Muscle of arm (tissue), 12 donors: ENCODE data around the gene CCDC57. TPM values are rescaled to one million over a fixed set of nuclear protein-coding genes. Genes with fewer than 3 reads are reported as not detected.
"Not testable (repeated sequence)": the region's sequence is repeated elsewhere in the genome, so short reads cannot be mapped to it uniquely, and the experiment has no call there.

Experiments
- DNase-seq: peaks from one replicate; pipeline ENCODE4 v3.0.0-alpha.2; 2013
- polyA plus RNA-seq, 12 donors: library from polyadenylated mRNA; unstranded; fragments of 120-200 nt; gene quantifications; one replicate each; pipeline ENCODE4 v1.2.1, GENCODE V29; 2013; ENCODE audit not compliant: insufficient read length in 12 of 12

CCDC57 gene
- polyA plus RNA-seq, 12 donors: 18.1 to 66.0 (median 22.2) TPM; not detected in 1

DNA sequence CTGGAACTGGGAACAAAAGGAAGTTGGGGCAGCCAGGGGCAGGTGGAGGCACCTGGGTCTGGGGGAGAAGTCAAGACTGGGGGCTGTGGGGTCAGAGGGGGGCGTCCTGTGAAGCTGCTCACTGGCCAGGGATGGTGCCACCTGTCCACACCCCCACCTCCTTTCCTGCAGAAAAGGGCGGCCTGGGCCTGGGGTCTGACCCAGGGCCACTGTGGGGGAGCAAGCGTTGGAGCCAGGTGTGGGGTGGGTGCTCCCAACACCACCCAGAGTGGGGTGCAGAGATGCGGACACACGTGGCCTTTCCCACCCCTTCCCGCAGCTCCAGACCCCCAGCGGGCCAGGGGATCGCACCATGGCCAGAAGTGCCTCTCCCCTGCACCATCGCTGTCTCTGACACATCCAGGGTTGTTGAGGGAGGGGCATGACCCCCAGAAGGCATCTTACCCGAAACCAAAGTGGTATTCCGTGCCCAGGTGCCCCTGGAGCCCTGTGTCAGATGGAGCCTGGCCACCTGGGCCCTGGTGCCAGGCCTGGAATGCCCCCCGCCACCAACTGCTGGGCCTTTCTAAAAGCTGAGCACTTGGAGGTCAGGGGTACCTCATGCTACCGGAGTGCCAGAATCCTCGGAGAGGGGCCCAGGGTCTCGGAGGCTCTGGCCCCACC is 13.6 kb upstream of the CCDC57 start:
- no peak for DNase-seq

DNA sequence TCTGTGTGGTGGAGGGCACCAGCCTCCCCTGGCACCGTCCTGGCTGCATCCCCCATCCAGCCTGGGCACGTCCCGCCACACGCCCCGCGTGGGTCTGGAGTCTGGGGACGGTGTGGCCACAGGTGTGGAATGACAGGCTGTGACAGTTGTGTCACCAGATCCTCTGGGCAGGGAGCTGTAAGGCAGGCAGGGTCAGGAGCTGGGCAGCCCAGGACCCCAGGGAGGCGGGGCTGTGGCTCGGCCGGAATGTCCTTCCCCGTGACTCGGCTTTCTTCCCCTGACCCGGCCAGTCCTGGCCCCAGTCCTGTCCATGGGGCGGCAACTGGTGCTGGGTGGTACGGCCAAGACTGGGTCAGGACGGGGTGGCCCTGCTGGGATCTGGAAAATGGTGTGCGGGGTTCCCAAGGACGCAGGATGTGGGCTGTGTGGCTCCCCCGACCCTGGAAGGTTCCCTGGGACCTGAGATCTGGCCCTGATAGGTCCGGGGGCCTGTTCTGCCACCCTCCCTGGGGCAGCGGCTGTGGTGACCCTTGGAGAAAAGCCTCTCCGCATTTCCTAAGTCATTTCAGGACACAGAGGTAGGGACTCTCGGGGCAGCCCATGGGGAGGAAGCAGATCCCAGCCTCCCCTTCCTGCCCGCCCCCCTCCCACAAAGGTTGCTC is 12.9 kb upstream of the CCDC57 start:
- no peak for DNase-seq

DNA sequence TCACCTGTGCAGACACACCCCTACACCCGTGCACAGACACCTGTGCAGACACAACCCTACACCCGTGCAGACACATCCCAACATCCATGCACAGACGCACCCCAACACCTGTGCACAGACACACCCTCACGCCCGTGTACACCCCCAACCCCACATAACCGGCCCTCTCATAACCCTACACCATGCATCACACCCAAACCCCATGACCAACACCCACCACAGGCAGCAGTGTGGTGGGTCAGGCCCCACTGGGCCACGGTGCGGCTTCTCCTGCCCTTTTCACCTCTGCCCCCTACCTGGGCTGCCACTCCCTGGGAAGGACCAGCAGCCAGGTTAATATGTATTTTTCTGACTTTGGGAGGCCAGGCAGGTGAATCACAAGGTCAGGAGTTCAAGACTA is 12.0 kb upstream of the CCDC57 start:
- DNase-seq: no peak

DNA sequence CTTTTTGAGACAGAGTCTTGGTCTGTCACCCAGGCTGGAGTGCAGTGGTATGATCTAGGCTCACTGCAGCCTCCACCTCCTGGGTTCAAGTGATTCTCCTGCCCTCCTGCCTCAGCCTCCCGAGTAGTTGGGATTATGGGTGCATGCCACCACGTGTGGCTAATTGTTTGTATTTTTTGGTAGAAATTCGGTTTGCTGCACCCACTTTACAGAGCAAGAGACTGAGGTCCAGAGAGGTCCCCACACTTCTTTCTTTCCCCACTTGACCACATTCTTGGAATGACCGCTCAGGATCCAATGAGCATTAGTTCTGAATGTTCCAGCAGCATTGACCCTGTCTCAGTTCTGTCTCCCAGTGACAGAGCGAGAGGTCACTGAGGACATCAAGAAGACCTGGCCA is 10.9 kb upstream of the CCDC57 start:
- no peak for DNase-seq

DNA sequence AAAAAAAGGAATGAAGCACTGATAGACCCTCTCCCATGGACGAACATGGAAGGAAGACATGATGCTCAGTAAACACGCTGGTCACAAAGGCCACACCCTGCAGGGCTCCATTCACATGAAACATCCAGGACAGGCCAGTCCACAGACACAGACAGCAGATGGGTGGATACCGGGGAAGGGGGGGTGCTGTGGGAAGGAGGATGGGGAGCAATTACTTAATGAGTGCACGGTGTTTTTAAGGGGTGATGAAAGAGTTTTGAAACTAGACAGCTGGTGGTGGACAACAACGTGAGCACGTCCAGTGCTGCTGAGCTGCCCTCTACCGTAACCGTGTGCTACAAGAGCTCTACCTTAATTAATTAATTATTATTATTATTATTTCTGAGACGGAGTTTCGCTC is 10.2 kb upstream of the CCDC57 start:
- no peak for DNase-seq

DNA sequence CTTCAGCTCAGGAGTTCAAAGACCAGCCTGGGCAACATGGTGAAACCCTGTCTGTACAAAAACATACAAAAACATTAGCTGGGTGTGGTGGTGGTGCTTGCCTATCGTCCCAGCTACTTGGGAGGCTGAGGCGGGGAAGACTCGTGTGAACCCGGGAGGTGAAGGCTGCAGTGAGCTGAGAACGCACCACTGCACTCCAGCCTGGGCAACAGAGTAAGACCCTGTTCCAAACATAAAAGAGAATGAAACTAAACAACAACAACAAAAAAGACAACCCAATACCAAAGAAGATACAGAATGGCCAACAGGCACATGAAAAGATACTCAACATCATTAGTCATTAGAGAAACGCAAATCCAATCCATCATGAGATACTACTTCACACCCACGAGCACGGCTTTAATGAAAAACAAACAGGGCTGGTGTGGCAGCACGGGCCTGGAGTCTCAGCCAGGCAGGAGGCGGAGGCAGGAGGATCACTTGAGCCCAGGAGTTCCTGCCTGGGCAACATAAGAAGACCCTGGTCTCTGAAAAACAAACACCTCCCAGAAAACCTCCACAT is 8.8 kb upstream of the CCDC57 start:
- DNase-seq: no peak

DNA sequence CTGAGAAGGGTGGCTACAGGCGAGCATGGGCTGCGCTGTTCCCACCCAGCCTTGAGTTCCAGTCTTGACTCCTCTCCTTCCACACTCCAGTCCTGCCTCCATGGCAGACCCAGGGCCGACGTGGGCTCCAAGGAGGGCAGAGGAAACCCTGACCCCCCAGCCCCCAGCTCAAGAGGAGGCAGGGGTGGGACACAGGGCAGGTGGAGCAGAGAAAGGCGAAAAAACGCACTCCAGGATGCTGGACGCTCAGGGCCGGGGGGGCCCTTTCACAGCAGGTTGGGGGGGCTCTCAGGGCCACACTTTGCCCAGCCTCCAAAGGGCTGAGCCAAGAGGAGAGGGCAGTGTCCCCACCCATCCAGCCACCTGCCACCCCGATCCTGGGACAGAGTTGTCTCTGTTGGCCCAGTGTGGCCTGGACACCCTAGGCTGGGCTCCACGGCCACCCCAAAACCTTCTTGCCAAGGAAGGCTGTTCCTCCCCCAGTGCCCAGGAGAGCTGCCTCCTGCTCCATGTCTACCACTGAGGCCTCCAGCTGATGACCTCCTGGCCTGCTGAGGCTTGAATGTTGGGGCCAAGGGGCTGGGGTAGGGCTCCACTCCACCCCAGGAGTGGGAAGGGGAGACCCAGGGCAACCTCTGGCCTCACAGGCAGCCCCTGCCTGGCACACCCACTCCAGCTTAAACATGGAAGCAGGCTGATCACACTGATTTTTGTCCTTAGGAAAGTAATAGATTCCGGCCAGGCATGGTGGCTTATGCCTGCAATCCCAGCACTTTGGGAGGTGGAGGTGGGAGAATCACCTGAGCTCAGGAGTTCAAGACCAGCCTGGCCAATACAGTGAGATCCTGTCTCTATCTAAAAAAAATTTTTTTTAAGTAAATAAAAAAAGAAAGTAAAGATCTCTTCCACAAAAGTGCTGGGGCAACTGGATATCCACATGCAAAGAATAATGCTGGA is 7.4 kb upstream of the CCDC57 start:
- DNase-seq: no peak

DNA sequence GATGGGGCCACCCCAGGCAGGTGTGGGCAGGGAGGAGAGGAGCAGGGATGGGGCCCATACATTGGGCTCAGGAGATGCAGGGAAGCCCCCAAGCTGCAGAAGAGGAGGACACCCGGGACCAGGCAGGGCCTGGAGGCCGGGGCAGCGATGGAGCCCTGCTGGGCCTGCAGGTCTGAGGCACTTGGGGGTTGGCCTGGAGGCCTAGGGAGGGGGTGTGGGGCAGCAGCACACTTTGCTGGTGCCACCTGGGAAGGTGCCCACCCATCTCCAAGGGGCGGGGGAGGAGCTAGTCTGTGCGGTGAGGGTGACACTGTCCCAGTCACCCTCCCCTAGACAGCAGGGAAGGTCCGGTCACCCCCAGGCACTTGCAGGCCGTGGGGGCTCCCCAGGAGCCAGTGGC is 6.4 kb upstream of the CCDC57 start:
- DNase-seq: no peak

DNA sequence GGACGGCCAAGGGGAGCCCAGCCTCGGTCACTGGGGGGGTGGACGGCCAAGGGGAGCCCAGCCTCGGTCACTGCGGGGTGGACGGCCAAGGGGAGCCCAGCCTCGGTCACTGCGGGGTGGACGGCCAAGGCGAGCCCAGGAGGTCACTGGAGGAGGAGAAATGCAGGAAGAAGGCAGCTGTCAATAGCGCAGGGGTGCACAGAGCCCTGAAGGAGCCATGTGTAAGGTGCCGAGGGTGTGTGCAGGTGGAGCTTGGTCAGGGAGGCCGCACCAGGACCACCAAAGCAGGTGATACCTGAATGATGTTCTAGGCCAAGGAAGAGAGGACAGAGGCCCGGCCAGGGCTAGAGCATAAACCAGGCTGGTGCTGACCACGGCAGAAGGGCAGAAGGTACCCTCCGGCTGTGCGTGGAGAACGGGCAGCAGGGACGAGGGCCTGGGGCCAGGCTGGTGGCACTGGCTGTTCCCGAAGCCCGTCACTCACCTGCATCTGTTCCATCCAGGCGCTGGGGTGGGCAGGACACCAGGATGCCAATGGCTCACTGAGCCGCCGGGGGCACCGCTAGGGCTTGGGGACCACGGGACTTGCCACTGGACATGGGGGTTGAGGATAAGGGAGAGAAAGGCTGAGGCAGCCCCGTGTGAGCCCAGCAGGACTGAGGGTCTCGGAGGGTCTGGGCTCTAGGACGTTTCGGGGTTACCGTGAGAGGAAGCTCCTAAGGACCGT is 5.9 kb upstream of the CCDC57 start:
- no peak for DNase-seq

DNA sequence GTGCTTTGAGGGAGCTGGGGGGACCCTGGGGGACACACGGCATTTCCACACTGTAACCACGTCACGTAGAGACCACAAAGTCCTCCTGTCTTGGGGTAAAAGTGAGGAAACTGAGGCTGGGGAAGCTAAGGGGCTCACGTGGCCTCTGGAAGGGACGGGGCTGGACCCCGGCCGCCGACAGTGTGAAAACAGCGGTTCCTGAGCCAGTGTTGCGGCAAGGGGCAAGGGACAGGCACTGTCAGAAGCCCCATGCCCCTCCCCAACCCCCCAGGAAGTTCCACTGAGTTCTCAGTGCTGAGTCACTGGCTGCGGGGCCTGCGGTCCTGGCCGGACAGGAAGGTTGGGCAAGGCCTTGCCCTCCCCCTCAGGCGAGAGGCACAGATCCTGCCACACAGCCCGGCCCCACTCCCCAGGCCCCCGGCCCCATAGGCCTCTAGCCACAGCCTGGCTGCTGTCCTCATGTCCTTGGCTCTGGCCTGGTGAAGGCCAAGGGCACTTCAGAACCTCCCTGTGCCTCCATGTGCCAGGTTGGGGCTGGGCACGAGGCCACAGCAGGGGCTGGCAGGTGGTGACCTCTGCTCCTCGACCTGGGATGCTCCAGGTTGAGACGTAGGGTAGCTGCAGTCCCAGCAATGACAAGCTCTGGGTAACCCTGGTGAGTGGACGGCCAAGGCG is 5.0 kb upstream of the CCDC57 start:
- no peak for DNase-seq

DNA sequence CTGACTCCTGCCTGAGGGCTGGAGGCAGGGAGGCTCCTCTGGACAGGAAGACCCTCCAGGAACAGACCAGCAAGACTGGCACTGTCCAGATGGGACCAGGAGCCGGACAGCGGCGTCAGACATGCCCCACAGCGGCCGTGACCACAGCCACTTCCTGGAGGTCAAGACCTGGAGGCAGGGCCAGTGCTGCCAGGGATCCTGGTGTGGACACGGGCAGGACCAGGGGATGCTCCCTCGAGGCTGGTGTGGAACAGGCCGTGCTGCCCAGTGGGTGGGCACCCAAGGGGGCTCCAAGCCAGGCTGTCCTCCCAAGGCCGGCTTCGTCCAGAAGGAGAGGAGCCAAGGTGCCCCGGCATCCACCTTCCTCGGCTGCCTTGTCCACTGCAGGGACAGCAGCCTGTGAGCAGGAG is 4.5 kb upstream of the CCDC57 start:
- DNase-seq: no peak

DNA sequence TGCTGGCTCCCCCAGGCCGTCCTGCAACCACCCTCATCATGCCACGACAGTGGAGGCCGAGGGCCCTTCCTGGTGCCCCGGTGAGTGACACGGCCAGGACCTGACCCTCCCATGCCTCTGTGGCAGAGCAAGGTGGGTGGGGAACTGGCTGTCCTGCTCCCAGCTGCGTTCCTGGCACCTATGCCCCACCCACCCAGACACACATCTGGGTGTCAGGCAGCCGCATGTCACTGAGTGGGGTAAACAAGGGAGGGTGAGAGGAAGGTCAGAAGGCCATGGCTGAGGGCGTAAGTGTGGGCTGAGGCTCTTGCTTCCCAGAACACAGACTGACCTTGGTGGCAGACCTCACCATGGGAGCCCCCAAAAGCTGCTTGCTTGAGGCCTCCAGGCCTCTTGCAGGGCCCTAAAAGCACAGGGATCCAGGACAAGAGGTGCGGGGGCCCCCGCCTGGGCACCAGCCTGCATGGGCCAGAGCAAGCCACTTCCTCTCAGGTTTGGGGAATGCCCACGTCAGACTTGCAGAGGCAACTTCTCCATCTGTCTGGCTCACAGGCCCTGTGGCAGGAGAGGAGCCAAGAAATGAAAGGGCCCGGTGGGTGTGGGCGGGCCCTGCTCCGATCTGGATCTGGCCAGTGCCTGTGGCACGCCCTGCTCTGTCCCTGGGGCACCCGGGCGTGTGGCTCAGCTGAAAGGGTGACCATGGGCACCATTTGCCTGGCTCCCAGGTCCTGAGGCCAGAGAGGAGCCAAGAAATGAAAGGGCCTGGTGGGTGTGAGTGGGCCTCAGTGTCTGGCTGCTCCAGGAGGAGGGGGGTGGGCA is 3.9 kb upstream of the CCDC57 start:
- no peak for DNase-seq

DNA sequence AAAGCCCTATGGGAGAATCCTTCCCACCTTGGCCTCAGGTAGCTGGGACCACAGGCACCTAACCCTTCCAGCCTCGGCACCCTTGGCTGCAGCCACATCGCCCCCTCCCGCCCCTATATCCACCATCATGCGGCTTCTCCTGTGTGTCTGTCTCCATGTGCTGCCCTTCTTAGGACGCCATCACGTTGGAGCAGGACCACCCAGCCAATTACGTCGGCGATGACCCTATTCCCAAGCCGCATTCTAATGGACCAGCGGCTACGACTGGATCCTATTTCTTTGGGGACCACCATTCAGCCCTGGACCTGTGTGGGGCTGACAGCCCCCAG is 3.3 kb upstream of the CCDC57 start:
- DNase-seq: no peak

DNA sequence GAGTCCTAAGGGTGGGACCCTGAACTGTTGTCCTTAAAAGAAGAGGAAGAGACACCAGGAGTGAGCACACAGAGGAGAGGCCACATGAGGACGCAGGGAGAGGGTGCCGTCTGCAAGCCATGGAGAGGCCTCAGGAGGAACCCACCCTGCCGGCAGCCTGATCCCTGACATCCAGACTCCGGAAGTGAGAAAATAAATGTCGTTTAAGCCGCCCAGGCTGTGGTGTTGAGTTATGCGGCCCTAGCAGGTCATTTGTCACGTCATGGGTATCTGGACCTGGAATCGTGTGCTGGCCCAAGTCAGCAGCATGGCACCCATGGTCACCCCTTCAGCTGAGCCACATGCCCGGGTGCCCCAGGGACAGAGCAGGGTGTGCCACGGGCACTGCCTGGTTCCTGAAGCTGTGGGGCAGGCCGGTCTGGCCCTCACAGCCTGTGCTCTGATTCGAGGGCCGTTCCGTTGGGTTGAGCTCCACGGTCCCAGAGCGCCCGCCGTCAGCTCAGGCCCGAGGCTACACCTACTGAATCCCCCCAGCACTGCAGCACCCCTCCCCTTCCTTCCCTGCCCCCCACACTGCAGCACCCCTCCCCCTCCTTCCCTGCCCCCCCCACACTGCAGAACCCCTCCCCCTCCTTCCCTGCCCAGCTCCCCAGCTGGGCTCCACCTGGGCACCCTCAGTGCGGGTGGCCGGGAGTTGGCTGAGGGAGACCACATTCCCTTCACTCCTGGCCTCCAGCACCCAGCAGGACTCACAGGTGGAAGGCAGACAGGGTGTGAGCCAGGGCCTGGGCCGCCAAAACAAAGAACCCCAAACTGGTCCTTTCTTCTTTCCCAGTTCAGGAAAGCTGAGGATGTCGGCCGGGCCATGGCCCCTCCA is 2.7 kb upstream of the CCDC57 start:
- no peak for DNase-seq

DNA sequence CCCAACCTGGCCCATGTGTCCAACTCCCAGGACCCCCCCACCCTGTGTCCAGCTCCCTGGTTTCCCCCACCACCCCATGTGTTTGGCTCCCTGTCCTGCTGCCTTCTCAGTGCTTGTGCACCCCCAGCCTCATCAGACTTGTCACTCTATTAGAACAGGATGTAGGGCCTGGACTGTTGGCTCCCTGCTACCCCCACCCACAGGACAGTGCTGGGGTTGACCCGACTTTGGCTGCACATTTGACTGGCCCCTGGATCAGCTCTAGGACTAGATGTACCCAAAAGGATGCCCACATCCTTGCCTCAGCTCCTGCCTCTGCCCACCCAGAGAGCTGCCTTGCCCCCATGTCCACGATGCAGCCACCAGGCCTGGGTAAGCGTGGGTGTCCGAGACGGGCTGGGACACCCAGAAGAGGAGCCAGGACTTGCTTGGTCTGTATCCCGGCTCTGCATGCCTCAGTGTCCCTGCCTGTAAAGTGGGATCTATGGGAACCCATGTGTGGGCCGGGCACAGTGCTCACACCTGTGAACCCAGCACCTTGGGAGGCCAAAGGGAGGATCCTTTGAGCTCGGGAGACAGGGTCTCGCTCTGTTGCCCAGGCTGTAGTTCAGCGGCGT is 1.5 kb upstream of the CCDC57 start:
- no peak for DNase-seq

DNA sequence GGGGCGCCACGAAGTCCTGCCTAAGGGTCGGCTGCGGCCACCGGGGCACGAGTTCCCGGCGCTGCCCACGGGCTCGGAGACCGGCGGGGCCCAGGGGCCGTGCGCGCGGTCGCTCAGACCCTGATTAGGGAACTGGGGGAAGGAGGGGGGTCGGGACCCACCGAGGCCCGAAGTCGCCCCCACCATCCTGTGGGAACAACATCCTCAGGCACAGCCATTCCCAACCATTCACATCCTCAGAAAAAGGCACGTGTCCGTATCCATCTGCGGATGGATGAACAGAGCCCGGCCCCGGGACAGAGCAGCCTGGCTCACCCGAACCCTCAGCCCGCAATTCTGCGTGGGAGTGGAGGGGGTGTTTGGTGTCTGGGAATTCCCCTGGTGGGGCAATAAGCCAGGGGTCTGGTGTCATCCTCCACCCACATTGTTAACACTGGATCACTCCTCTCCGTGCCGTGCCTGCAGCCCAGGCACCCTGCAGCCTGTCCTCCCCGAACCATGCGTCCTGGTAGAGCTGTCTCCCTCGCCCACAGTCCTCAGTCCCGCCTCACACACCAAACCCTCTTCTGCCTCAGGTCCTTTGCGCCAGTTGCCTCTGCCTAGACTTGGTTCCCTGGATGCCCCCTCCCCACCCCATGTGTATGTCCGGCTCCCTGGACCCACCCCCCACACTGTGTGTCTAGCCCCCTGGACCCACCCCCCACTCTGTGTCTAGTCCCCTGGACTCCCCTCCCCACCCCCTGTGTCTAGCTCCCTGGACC is 789 bp upstream of the CCDC57 start:
- DNase-seq: no peak

DNA sequence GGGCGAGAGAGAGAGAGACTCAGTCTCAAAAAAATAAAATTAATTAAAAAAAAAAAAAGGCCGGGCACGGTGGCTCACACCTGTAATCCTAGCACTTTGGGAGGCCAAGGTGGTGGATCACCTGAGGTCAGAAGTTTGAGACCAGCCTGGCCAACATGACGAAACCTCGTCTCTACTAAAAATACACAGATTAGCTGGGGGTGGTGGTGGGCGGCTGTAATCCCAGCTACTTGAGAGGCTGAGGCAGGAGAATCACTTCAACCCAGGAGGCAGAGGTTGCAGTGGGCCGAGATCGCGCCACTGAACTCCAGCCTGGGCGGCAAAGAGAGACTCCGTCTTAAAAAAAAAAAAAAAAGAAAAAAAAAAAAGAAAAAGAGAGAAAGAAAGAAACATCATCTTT is 2.0 kb downstream of the CCDC57 start:
- DNase-seq: not testable (repeated sequence)
